Inflammatory macrophage (primary cell): ENCODE results near the gene EYA4.
"Not testable (repeated sequence)": the region's sequence is repeated elsewhere in the genome, so short reads cannot be mapped to it uniquely, and the experiment has no call there.

ENCODE experiments used
- DNase-seq, 2 donors: peaks; one replicate each; pipeline ENCODE4 v3.0.0-alpha.2; 2020 to 2022

The EYA4 gene

DNA sequence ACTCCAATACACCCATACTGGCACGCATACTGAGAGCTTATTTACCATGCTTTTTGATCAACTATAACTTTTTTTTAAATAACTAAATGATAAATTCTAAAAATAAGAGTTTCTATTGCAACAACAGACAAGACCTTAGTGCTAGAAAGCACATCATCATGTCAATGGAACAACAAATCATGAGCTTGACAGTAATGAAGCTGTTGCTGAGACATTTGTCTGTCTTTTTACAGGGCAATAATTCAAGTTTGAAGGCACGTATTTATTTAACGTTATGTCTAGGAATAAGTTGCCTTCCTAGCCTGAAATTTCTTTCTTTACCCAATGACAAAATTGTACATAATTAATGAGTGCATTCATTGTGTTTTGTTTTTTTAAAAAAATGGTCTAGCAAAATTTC lies 299.2 kb downstream of the EYA4 start:
- DNase-seq, result no peak

DNA sequence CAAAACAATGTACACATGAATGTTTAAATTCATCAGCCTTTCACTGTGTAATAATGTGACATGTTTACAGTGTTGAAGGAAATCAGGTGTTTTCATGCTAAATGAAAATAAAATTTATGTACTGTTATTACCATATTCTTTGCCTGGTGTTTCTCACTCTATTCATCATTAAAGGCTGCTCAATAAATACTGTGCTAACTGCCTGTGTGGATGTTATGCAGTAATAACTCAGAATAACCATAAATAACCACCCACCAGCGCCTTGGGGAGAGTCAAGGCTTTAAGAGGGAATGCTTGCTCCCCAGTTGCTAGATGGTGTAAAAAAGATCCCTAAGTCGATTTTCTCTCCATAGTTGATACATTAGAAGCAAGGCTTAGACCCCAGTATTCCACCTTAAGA lies 299.9 kb downstream of the EYA4 start:
- DNase-seq, result no peak

GRCh38 chr6:133542056-133542821 lies 301.1 kb downstream of the EYA4 start:
- DNase-seq, result no peak

- no peak for DNase-seq
Observed at GRCh38 chr6:133544419-133544818, 303.3 kb downstream of the EYA4 start.

- DNase-seq, result no peak
Observed at GRCh38 chr6:133546098-133546497, 304.9 kb downstream of the EYA4 start.

DNA sequence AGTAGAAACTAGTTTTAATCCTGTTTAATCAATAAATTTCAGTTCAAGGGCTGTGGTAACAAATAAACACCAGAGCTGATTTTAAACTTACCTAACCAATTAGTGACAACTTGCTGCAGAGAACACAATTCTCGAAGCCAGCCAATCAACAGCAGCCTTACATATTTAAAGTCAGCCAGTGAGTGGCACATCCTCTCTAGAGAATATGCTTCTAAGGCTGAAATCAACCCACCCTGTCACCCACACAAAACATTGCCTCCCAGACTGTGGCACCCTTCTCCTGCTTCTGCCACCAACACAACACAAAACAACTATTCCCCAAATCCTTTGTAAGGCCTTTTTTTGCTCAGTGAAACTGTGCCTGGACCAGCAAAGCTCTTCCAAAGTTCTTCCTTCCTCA lies 306.0 kb downstream of the EYA4 start:
- DNase-seq, result no peak

DNA sequence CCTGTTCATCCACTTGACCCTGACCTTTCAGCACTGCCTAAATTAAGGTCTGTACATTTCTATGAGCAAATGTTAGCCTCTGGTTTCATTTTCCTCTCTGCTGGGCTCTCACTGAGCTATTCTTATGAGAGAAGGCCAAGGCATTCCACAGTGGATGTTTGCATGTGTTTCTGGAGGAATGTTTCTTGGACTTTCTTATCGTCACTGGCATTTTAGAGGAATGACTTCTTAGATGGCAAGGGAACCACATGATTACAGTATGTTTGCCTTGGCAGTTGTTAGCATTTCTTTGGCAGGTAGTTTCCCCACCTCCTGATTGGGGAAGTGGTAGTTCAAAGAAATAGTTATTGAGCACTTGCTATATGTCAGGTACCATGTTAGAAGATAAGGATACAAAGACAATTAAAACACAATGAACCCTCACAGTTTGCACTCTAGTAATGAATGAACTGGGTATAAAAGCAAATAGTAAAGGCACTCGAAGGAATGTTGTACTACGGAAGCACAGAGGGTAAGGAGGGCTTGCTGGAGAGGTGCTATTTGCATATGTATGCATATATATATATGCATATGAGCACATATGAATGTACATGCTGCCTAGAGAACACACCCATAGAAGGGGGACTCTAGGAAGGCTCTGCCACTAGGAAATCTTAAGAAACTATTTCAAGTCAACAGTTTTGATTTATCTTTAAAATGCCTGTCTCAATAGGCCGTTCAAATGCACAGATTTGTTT lies 307.4 kb downstream of the EYA4 start:
- DNase-seq, result no peak

- no peak for DNase-seq
Observed at GRCh38 chr6:133549371-133549801, 308.2 kb downstream of the EYA4 start.

DNA sequence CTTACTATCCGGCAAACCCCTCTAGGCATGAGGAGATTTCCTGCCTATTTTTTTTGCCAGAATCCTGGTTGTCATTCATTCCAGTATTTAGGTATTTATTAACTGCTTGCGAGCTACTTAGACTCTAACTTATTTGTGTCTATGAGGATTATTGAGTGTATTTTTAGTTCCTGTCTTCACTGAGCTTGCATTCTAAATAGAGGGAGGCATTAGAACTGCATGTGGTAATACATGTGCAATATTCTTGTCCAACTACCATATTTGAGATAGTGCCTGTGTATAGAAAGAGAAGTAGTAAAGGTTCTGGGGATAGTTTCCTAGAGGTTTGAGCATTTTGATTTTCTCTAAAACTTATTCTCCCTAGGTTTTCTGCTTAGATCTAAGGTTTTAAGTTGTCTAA lies 308.9 kb downstream of the EYA4 start:
- DNase-seq, result no peak

DNA sequence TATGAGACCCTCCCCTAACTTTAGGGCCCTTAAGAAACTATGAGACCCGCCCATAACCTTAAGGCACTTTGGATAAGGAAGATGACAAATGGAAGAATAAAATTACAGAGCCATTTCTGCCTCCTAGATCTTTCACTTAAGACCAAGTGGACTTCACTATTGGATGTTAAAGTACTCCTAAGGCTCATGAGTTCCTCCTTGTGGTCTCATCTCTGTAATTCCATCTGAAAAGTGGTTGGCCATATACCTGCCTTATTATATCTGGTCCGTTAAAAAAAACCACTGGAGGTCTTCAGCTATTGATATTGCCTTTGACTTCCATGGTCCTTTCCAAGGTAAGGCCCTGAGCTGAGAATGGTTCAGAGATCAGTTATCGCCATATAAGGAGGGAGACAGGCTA lies 310.3 kb downstream of the EYA4 start:
- DNase-seq, result no peak

- no peak for DNase-seq
Observed at GRCh38 chr6:133551847-133552341, 310.7 kb downstream of the EYA4 start.

- DNase-seq, result peak; percentile 8 to 11
Observed at GRCh38 chr6:133553652-133554051, 312.5 kb downstream of the EYA4 start.

DNA sequence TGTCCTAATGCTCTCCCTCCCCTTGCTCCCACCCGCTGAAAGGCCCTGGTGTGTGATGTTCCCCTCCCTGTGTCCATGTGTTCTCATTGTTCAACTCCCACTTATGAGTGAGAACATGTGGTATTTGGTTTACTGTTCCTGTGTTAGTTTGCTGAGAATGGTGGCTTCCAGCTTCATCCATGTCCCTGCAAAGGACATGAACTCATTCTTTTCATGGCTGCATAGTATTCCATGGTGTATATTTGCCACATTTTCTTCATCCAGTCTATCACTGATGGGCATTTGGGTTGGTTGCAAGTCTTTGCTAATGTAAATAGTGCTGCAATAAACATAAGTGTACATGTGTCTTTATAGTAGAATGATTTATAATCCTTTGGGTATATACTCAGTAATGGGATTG lies 313.0 kb downstream of the EYA4 start:
- DNase-seq, result not testable (repeated sequence)

GRCh38 chr6:133555685-133556084 lies 314.5 kb downstream of the EYA4 start:
- DNase-seq, result no peak

- DNase-seq, result no peak
Observed at GRCh38 chr6:133559926-133560325, 318.8 kb downstream of the EYA4 start.

DNA sequence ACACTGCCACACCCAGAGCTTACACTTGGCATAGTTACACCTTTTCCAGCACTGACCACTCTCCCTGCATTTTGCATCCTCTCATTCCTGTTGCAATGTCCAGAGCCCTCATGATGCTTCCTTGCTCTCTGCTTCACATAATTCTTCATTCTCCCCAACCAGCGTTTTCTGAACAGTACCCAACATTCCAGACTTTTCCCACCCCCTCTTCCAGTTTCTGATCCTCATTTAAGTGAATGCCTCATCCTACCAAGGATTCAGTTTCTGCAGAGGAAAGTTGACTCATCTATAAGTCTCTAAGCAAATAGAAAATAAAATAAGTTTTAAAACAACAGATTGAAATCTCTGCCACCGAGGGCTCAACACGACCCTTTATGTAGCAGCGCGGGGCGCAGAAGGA lies 326.5 kb downstream of the EYA4 start:
- no peak for DNase-seq

GRCh38 chr6:133568970-133569889 lies 328.1 kb downstream of the EYA4 start:
- no peak for DNase-seq

GRCh38 chr6:133571681-133572080 lies 330.5 kb downstream of the EYA4 start:
- DNase-seq, result no peak

GRCh38 chr6:133577851-133578250 lies 336.7 kb downstream of the EYA4 start:
- no peak for DNase-seq
